HepG2 (cell line): Measurements from ENCODE around the gene SERPINA9. TPM values are rescaled to one million over a fixed set of nuclear protein-coding genes. Genes with fewer than 3 reads are reported as not detected.

Source experiments
- ATAC-seq: fragments of 200-7000 bp; cut with Tn5 transposase; 3 replicates; pipeline ENCODE4 v1.9.1; 2020; ENCODE audit warnings: mild to moderate bottlenecking, moderate library complexity
- BruUV-seq: library from RNA; stranded (reverse); fragments of 400-500 nt; replicated peaks from 2 replicates; lab custom pipeline; 2021; lab: Mats Ljungman, UMichigan
- CTCF ChIA-PET: fragments of 300-600 bp; formaldehyde crosslinking; extraction: SDS; loops from one replicate; lab custom pipeline; 2021; ENCODE audit warnings: low total read pairs, inconsistent platforms, low intra/inter-chr PET ratio; lab: Yijun Ruan, JAX
- POLR2A ChIA-PET: fragments of 350-600 bp; sonication (Branson Sonifier 250); formaldehyde crosslinking; loops from one replicate; lab custom pipeline; 2020; ENCODE audit warnings: antibody characterized with exemption, inconsistent platforms; lab: Yijun Ruan, JAX
- DNase-seq: peaks from one replicate; pipeline ENCODE4 v3.0.0-alpha.2; 2015; ENCODE audit warnings: low spot score
- FAIRE-seq: peaks from 3 replicates; lab custom pipeline; 2011; peaks lifted over from hg19 to GRCh38; lab: Jason Lieb, UNC
- H2AFZ ChIP-seq: one replicate; pipeline ENCODE4 v1.6.1; 2011; ENCODE audit warnings: low read length, inconsistent platforms
- H3K27ac ChIP-seq: fragments of 300-600 bp; 3 replicates; pipeline ENCODE4 v1.8.0; 2011; ENCODE audit warnings: mixed run types, mild to moderate bottlenecking, mixed read lengths, low read length, inconsistent platforms; ENCODE audit not compliant: insufficient read depth; ENCODE audit errors: extremely low read length
- H3K27me3 ChIP-seq, 2 experiments: fragments of 200-600 bp in 1 of 2; 2 replicates in 1 of 2; 3 replicates in 1 of 2; pipeline versions ENCODE4 v1.6.0 to v1.8.0; 2011; ENCODE audit warnings: low read length in 2 of 2, mild to moderate bottlenecking in 2 of 2, moderate library complexity in 2 of 2, inconsistent platforms in 1 of 2; ENCODE audit not compliant: insufficient read depth in 2 of 2, control insufficient read depth in 1 of 2
- H3K36me3 ChIP-seq, 2 experiments: fragments of 200-600 bp in 1 of 2; replicated peaks in 1 of 2; 2 replicates in 1 of 2; 3 replicates in 1 of 2; pipeline versions ENCODE4 v1.5.1 to v1.8.0; 2011; ENCODE audit warnings: low read length in 2 of 2, inconsistent platforms in 1 of 2; ENCODE audit not compliant: insufficient read depth in 2 of 2, control insufficient read depth in 1 of 2
- H3K4me1 ChIP-seq: 2 replicates; pipeline ENCODE4 v1.5.1; 2012; ENCODE audit warnings: low read length, inconsistent platforms; ENCODE audit not compliant: insufficient read depth
- H3K4me2 ChIP-seq: 2 replicates; pipeline ENCODE4 v1.6.0; 2011; ENCODE audit warnings: low read depth, low read length, inconsistent platforms
- H3K4me3 ChIP-seq, 3 experiments: fragments of 200-600 bp in 1 of 3; sonication (generic), shearing (Covaris generic) in 1 of 3; replicated peaks in 1 of 3; 2 replicates each; pipeline ENCODE4 v1.5.1; 2011 to 2016; ENCODE audit warnings: low read length in 3 of 3, inconsistent platforms in 2 of 3, low read depth in 2 of 3, mild to moderate bottlenecking in 2 of 3, control low read depth in 1 of 3, mixed read lengths in 1 of 3; ENCODE audit not compliant: insufficient read depth in 1 of 3
- H3K79me2 ChIP-seq: one replicate; pipeline ENCODE4 v1.6.1; 2011; ENCODE audit warnings: low read length, inconsistent platforms; ENCODE audit not compliant: insufficient read depth
- H3K9ac ChIP-seq: 2 replicates; pipeline ENCODE4 v1.6.0; 2011; ENCODE audit warnings: mild to moderate bottlenecking, low read depth, low read length, inconsistent platforms; ENCODE audit not compliant: insufficient read depth
- H3K9me3 ChIP-seq: 2 replicates; pipeline ENCODE4 v1.5.1; 2012; ENCODE audit warnings: mild to moderate bottlenecking, low read length
- H4K20me1 ChIP-seq: 2 replicates; pipeline ENCODE4 v1.6.0; 2011; ENCODE audit warnings: inconsistent platforms, mild to moderate bottlenecking, low read length, moderate library complexity; ENCODE audit not compliant: insufficient read depth
- HOXA9 ChIP-seq: sonication (generic); formaldehyde crosslinking; IDR thresholded peaks from 2 replicates; pipeline ENCODE4 v1.8.1; 2022; ENCODE audit warnings: missing genetic modification reagents, mild to moderate bottlenecking, moderate library complexity, borderline replicate concordance
- JUN ChIP-seq: sonication (generic); formaldehyde crosslinking; IDR thresholded peaks from 2 replicates; pipeline ENCODE4 v1.4.0; 2020; ENCODE audit warnings: mild to moderate bottlenecking, missing genetic modification reagents
- POLR2A ChIP-seq, 2 experiments: IDR thresholded peaks; 2 replicates each; pipeline ENCODE4 v1.6.1; 2011; ENCODE audit warnings: low read depth in 2 of 2, low read length in 2 of 2, mild to moderate bottlenecking in 1 of 2, moderate library complexity in 1 of 2; ENCODE audit not compliant: insufficient read depth in 1 of 2
- WGBS: methylation state at CpG from one replicate; pipeline ENCODE4 v1.1.6; 2017; ENCODE audit warnings: low lambda C conversion rate; 5-methylcytosine and 5-hydroxymethylcytosine counted together
- in situ Hi-C: cut with HindIII; loops from 2 replicates; pipeline ENCODE4 v1.10.0; 2017; ENCODE audit warnings: low pct_unique_long_range_greater_than_20kb; ENCODE audit not compliant: extremely low pct_ligation_motif_present
- intact Hi-C: fragments of 100-400 bp; cut with micrococcal nuclease; formaldehyde crosslinking; loops from one replicate; pipeline ENCODE4 v1.10.0; 2022; ENCODE audit not compliant: unreplicated experiment
- polyA plus RNA-seq, 8 experiments: library from polyadenylated mRNA; depleted of rRNA in 3 of 8; stranded (reverse) in 7 of 8; unstranded in 1 of 8; fragments of >200 nt; fragmentation: Illumina TruSeq in 4 of 8; extraction: Trizol in 4 of 8; gene quantifications; 2 replicates each; pipeline versions ENCODE4 v1.2.1 to v1.2.3, GENCODE V29; 2011 to 2016; ENCODE audit warnings: low read depth in 4 of 8, missing spikeins in 1 of 8, mixed read lengths in 1 of 8; ENCODE audit not compliant: insufficient read depth in 1 of 8
- total RNA-seq, 5 experiments: library from RNA; depleted of rRNA; stranded (reverse); fragments of >200 nt; fragmentation: Illumina TruSeq; extraction: Trizol; gene quantifications; 2 replicates each; pipeline ENCODE4 v1.2.3, GENCODE V29; 2016; ENCODE audit warnings: low read depth in 1 of 5

The SERPINA9 gene
- total and polyA plus RNA-seq, 2 of the 13 experiments (the other 11 are each of a cell fraction or from before 2014, with no cell fraction given) = 0.21 TPM; not detected in 1

DNA sequence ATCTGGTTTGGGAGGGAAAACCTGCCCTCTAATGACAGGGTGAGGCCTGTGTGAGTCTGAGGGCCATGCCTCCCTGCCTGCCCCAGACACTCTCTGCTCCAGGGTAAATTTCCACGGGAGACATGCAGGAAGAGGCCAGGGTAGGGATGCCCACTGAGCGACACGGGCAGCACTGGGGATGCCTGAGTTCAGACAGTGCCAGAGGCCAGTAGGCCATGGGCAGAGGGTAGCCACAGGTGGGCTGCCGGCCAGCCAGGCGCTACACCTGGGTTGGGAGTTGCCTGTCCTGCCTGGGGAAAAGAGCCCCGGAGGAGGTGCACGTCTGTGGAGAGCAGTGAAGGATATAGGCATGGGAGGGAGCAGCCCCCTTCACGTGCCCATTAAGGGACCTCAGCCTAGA lies 29.6 kb upstream of the SERPINA9 start:
- ATAC-seq = peak; percentile 25
- Histone ChIP-seq H4K20me1 (no peaks in the 10 kb centered on the region), H3K9ac (no peak overlapping the region), H2AFZ (no peak overlapping the region), H3K36me3 (no peaks in the 10 kb centered on the region), H3K27ac (no peak overlapping the region), H3K4me2 (no peak overlapping the region), H3K4me3 (no peak overlapping the region), H3K27me3 (no peaks in the 10 kb centered on the region), H3K4me1 (peaks cover 31% of the 10 kb centered on the region), H3K79me2 (no peaks in the 10 kb centered on the region), H3K9me3 (no peaks in the 10 kb centered on the region)
- no TSS peak for BruUV-seq
- FAIRE-seq = no peak
- ChIA-PET POLR2A (no interaction called here), CTCF (no interaction called here)
- 83% methylated on average over 5 of the region's 8 CpGs for WGBS
- in situ Hi-C loops = no loop called here
- no peak for DNase-seq
- intact Hi-C loops = loop anchor here (5.0 kb wide), 1 partner anchor 37 kb away; no protein-coding TSS in a partner anchor
- TF ChIP-seq JUN (CRISPR knock-in tag) (no peak), POLR2A (IDR thresholded peaks at IDR 0.05; ENCODE audit: insufficient read depth in 1 of 2, low read depth in 2 of 2, low read length in 2 of 2) (peak in 1 of 2 experiments; percentile 19; a peak in 1 of 4 replicates)

DNA sequence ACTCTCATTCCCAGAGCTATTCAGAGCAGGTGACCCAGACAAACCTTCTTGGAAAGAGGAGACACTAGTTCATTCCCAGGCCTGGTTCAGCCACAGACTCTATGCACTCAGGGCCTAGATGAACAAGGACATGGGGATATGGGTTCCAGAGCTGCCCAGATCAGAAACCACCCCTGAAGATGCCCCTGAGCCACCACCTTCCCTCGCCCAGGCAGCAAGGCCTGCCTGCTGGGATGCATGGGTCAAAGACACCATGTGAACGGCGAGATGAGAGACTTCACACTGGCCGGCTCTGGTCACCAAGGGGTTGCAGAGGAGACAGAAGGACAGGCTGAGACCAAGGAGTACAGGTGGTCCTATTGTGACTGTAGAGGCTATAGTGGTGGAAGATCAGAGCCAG lies 29.2 kb upstream of the SERPINA9 start:
- Histone ChIP-seq H3K36me3 (no peaks in the 10 kb centered on the region), H3K9me3 (no peaks in the 10 kb centered on the region), H3K79me2 (no peaks in the 10 kb centered on the region), H3K4me1 (peaks cover 35% of the 10 kb centered on the region), H4K20me1 (no peaks in the 10 kb centered on the region), H3K27ac (no peak overlapping the region), H3K27me3 (no peaks in the 10 kb centered on the region), H3K9ac (no peak overlapping the region), H3K4me2 (no peak overlapping the region), H2AFZ (no peak overlapping the region), H3K4me3 (no peak overlapping the region)
- WGBS = 100% methylated on average over 2 of the region's 4 CpGs
- in situ Hi-C loops (no loop called here), intact Hi-C loops (loop anchor here (5.0 kb wide), 1 partner anchor 37 kb away; no protein-coding TSS in a partner anchor)
- ATAC-seq (no peak; the same call in 2 of the 3 replicates), DNase-seq (no peak), FAIRE-seq (no peak)
- CTCF ChIA-PET = no interaction called here
- POLR2A ChIA-PET = no interaction called here
- TF ChIP-seq POLR2A (IDR thresholded peaks at IDR 0.05; ENCODE audit: insufficient read depth in 1 of 2, low read depth in 2 of 2, low read length in 2 of 2) (0 out of 4 replicates have a peak, but pooled peaks of 1 of the 2 experiments have one; percentile 25), HOXA9 (CRISPR knock-in tag) (no peak)
- no TSS peak for BruUV-seq
